CD4-positive, alpha-beta memory T cell (primary cell): ENCODE measurements around the gene SMAD5. TPM values are rescaled to one million over a fixed set of nuclear protein-coding genes. Genes with fewer than 3 reads are reported as not detected.

ENCODE experiments used
- CTCF ChIA-PET: fragments of 350-600 bp; sonication (Branson Sonifier 250); formaldehyde crosslinking; loops from one replicate; lab custom pipeline; 2021; ENCODE audit warnings: inconsistent platforms; ENCODE audit not compliant: partially characterized antibody; lab: Charles Lee
- POLR2A ChIA-PET: fragments of 350-600 bp; sonication (Branson Sonifier 250); formaldehyde crosslinking; loops from one replicate; lab custom pipeline; 2021; ENCODE audit not compliant: partially characterized antibody; lab: Charles Lee
- DNase-seq, 5 donors: peaks; one replicate each; pipeline versions ENCODE4 v3.0.0 to v3.0.0-alpha.2; 2020 to 2022; ENCODE audit warnings: mixed read lengths in 1 of 5
- H3K27ac ChIP-seq: one replicate; pipeline ENCODE4 v1.7.0; 2013; ENCODE audit warnings: low read depth, low read length
- H3K27me3 ChIP-seq: 2 replicates; pipeline ENCODE4 v1.7.0; 2013; ENCODE audit warnings: mild to moderate bottlenecking, low read length, moderate library complexity; ENCODE audit not compliant: insufficient read depth
- H3K36me3 ChIP-seq: 2 replicates; pipeline ENCODE4 v1.7.0; 2013; ENCODE audit warnings: mild to moderate bottlenecking, low read length, moderate library complexity; ENCODE audit not compliant: insufficient read depth
- H3K4me1 ChIP-seq: 2 replicates; pipeline ENCODE4 v1.7.0; 2013; ENCODE audit warnings: mild to moderate bottlenecking, low read length, moderate library complexity; ENCODE audit not compliant: insufficient read depth
- H3K4me3 ChIP-seq, 2 donors: one replicate each; pipeline ENCODE4 v1.7.0; 2013; ENCODE audit warnings: low read length in 2 of 2, mild to moderate bottlenecking in 1 of 2
- H3K9me3 ChIP-seq, 2 donors: one replicate each; pipeline ENCODE4 v1.7.0; 2013; ENCODE audit warnings: low read length in 2 of 2, control low read depth in 1 of 2; ENCODE audit not compliant: control insufficient read depth in 1 of 2
- H3K27ac Mint-ChIP-seq, 7 donors: one replicate each; pipeline ENCODE4 v1.8.0; 2020 to 2021; ENCODE audit warnings: mixed read lengths in 7 of 7, mild to moderate bottlenecking in 6 of 7, inconsistent platforms in 3 of 7, moderate library complexity in 3 of 7
- H3K27me3 Mint-ChIP-seq, 2 donors: one replicate each; pipeline ENCODE4 v1.8.0; 2020 to 2021; ENCODE audit warnings: mixed read lengths in 2 of 2
- H3K36me3 Mint-ChIP-seq, 2 donors: one replicate each; pipeline ENCODE4 v1.8.0; 2020 to 2021; ENCODE audit warnings: mixed read lengths in 2 of 2, inconsistent platforms in 1 of 2, mild to moderate bottlenecking in 1 of 2
- H3K4me1 Mint-ChIP-seq, 4 donors: one replicate each; pipeline ENCODE4 v1.8.0; 2020 to 2021; ENCODE audit warnings: mixed read lengths in 4 of 4, mild to moderate bottlenecking in 1 of 4
- H3K4me3 Mint-ChIP-seq, 8 donors: one replicate each; pipeline ENCODE4 v1.8.0; 2020 to 2021; ENCODE audit warnings: mixed read lengths in 8 of 8, mild to moderate bottlenecking in 7 of 8, moderate library complexity in 6 of 8, inconsistent platforms in 3 of 8
- H3K9me3 Mint-ChIP-seq, 8 donors: one replicate each; pipeline ENCODE4 v1.8.0; 2020 to 2021; ENCODE audit warnings: mixed read lengths in 8 of 8, mild to moderate bottlenecking in 5 of 8, inconsistent platforms in 3 of 8, moderate library complexity in 1 of 8
- intact Hi-C: fragments of 100-400 bp; cut with micrococcal nuclease; formaldehyde crosslinking; loops from one replicate; pipeline ENCODE4 v1.15.1; 2023
- polyA plus RNA-seq, 2 donors: library from polyadenylated mRNA; unstranded; fragments of 300-500 nt; fragmentation: Illumina TruSeq; gene quantifications; one replicate each; pipeline ENCODE4 v1.2.3, GENCODE V29; 2021
- total RNA-seq, 2 experiments: library from RNA; stranded (reverse); gene quantifications; one replicate each; pipeline ENCODE4 v1.2.3, GENCODE V29; 2021

SMAD5 gene
- total and polyA plus RNA-seq, 4 experiments from 2014 or later = 13.6 to 27.3 (median 19.8) TPM

DNA sequence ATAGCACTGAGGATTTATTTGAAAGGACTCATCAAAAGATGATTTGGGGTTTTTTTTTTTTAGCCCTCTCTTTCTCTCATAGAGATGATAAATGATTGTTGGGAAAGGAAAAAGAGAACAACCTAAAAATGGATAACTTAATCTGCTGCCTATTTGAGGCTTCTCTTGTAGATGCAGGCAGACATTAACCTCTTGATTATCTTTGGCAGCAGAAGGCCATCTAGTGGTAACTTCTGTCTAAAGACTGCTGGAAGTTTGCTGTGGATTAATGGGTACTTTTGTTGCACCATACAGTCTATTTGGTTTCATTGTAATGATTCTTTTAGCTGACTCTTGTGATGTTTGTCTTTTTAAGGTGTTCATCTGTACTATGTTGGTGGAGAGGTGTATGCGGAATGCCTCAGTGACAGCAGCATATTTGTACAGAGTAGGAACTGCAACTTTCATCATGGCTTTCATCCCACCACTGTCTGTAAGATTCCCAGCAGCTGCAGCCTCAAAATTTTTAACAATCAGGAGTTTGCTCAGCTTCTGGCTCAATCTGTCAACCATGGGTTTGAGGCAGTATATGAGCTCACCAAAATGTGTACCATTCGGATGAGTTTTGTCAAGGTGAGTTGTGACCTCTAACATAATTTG, 41.5 kb downstream of the SMAD5 start:
- ChIA-PET POLR2A (no interaction called here), CTCF (interaction anchor here (1.0 to 1.9 kb wide), 4 partner anchors 73 to 229 kb away, joined by 3 to 4 read pairs (median 4); no protein-coding TSS in a partner anchor)
- Mint-ChIP-seq H3K4me3 (no peak overlapping the region), H3K36me3 (peaks cover 30 to 37% of the 10 kb centered on the region in 2 donors), H3K9me3 (no peaks in the 10 kb centered on the region), H3K27me3 (no peaks in the 10 kb centered on the region), H3K4me1 (no peaks in the 10 kb centered on the region), H3K27ac (no peak overlapping the region)
- H3K27ac ChIP-seq = no peak overlapping the region
- no peaks in the 10 kb centered on the region for H3K27me3 ChIP-seq
- intact Hi-C loops = loop anchor here (1.0 kb wide), 2 partner anchors 229 to 287 kb away; no protein-coding TSS in a partner anchor
- no peak overlapping the region for H3K4me3 ChIP-seq
- DNase-seq = peak in 2 of 5 donors; percentile 9 to 18
- H3K36me3 ChIP-seq = no peaks in the 10 kb centered on the region
- no peaks in the 10 kb centered on the region for H3K4me1 ChIP-seq
- no peaks in the 10 kb centered on the region for H3K9me3 ChIP-seq

DNA sequence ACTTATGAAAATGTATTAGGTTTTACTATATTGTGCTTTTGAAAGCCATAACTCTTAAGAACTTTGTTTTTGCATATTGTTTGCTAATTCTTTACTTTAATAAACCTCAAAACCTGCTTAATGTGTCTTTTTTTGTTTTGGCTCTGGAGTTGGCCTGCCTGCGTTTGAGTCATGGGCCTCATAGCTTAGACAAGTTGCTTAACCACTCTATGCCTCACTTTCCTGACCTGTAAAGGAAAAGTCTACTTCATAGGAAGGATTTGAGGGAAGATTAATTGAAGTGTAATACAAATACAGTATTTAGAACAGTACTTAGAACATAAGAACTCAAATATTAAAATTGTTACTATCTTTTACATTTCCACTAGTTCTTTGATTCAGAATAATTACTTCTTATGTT, 50.0 kb downstream of the SMAD5 start:
- POLR2A ChIA-PET = no interaction called here
- H3K4me1 Mint-ChIP-seq = no peaks in the 10 kb centered on the region
- CTCF ChIA-PET = interaction anchor here (0.7 kb wide), 1 partner anchor 91 kb away, joined by 5 read pairs; no protein-coding TSS in a partner anchor
- no peaks in the 10 kb centered on the region for H3K9me3 Mint-ChIP-seq
- H3K4me3 ChIP-seq = no peak overlapping the region
- DNase-seq = no peak
- H3K27ac ChIP-seq = no peak overlapping the region
- no peak overlapping the region for H3K27ac Mint-ChIP-seq
- intact Hi-C loops = loop anchor here (2.0 kb wide), 1 partner anchor 20 kb away; no protein-coding TSS in a partner anchor
- H3K27me3 ChIP-seq = no peaks in the 10 kb centered on the region
- no peak overlapping the region for H3K4me3 Mint-ChIP-seq
- no peaks in the 10 kb centered on the region for H3K9me3 ChIP-seq
- peaks cover 15 to 33% of the 10 kb centered on the region in 2 donors for H3K36me3 Mint-ChIP-seq
- no peaks in the 10 kb centered on the region for H3K4me1 ChIP-seq
- peaks cover 2% of the 10 kb centered on the region in 2 donors for H3K27me3 Mint-ChIP-seq
- no peaks in the 10 kb centered on the region for H3K36me3 ChIP-seq

DNA sequence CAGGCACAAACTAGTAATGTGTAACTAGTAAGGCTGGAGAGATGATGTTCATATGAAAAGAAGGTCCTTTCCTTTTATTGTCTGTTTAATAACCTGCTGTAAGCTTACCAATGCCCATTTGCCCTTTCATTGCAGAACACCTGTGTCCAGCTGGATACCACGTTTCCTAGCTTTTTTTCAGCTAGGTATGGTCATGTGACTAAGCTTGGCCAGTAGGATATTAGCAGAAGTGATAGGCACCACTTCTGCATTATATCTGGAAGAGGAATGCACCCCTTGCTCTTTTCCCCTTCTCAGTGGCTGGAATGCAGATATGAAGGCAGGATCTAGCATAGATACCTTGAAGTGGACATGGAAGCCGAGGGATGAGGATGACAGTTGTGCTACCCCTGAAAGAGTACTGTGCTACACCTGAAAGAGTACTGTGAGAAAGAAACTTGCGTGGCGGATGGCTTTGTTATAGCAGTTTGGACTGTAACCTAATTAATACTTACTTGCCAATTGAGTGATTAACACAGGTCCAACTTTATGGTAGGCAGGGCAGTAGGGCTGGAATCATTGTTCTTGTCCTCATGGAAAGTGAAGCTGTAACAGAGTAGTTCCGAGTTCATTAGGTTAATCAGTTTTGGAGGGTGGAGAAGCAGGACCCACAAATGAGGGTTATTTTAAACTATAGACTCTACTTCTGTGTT, 53.5 kb downstream of the SMAD5 start:
- H3K27ac Mint-ChIP-seq = no peak overlapping the region
- H3K27ac ChIP-seq = no peak overlapping the region
- CTCF ChIA-PET = no interaction called here
- DNase-seq = no peak
- H3K36me3 Mint-ChIP-seq = peaks cover 11 to 28% of the 10 kb centered on the region in 2 donors
- no peaks in the 10 kb centered on the region for H3K27me3 ChIP-seq
- H3K4me1 Mint-ChIP-seq = peaks cover 0 to 1% (median 0%) of the 10 kb centered on the region in 4 donors
- intact Hi-C loops = no loop called here
- H3K9me3 Mint-ChIP-seq = no peaks in the 10 kb centered on the region
- no peak overlapping the region for H3K4me3 ChIP-seq
- H3K9me3 ChIP-seq = no peaks in the 10 kb centered on the region
- H3K4me3 Mint-ChIP-seq = no peak overlapping the region
- H3K27me3 Mint-ChIP-seq = peaks cover 11 to 13% of the 10 kb centered on the region in 2 donors
- POLR2A ChIA-PET = no interaction called here
- no peaks in the 10 kb centered on the region for H3K4me1 ChIP-seq
- H3K36me3 ChIP-seq = no peaks in the 10 kb centered on the region

DNA sequence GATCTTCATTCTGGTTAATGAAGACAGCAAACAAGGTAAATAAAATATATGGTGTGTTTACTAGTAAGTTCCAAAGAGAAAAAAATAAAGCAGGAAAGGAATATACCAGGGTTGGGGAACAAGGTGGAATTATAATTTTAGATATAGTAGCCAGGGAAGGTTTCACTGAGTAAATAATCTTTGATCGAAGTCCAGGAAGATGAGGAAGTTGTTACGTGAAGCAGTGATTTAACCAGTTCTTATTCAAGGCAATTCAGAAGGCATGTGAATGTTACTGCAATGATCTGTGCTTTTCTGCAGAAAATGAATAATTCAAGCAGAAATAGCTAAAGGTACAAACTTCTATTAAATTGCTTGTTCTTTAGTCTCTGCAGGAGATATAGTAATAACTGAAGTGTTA, 54.2 kb downstream of the SMAD5 start:
- H3K4me3 ChIP-seq = no peak overlapping the region
- Mint-ChIP-seq H3K4me3 (no peak overlapping the region), H3K36me3 (peaks cover 9 to 26% of the 10 kb centered on the region in 2 donors), H3K9me3 (no peaks in the 10 kb centered on the region), H3K27me3 (peaks cover 13 to 16% of the 10 kb centered on the region in 2 donors), H3K27ac (no peak overlapping the region), H3K4me1 (peaks cover 0 to 6% (median 2%) of the 10 kb centered on the region in 4 donors)
- POLR2A ChIA-PET = no interaction called here
- H3K27ac ChIP-seq = no peak overlapping the region
- no peak for DNase-seq
- intact Hi-C loops = no loop called here
- no peaks in the 10 kb centered on the region for H3K9me3 ChIP-seq
- H3K4me1 ChIP-seq = no peaks in the 10 kb centered on the region
- no peaks in the 10 kb centered on the region for H3K36me3 ChIP-seq
- no peaks in the 10 kb centered on the region for H3K27me3 ChIP-seq
- CTCF ChIA-PET = no interaction called here

DNA sequence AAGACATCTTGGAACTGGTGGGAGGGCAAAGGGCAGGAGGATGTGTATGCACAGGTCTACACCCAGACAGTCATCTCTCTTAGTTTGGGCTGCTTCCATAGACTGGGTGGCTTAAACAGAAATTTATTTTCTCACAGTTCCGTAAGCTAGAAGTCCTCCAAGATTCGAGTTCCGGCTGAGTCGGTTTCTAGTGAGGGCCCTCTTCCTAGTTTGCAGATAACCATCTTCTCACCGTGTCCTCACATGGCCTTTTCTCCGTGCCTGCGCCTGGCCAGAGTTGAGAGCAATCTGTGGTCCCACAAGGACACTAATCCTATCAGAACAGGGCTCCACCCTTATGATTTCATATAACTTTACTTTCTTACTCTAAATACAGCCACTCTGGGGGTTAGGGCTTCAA, 56.2 kb downstream of the SMAD5 start:
- ChIA-PET POLR2A (no interaction called here), CTCF (interaction anchor here (1.6 kb wide), 1 partner anchor 17 kb away, joined by 3 read pairs; no protein-coding TSS in a partner anchor)
- Histone ChIP-seq H3K27me3 (no peaks in the 10 kb centered on the region), H3K4me3 (no peak overlapping the region), H3K27ac (no peak overlapping the region), H3K4me1 (no peaks in the 10 kb centered on the region), H3K36me3 (no peaks in the 10 kb centered on the region), H3K9me3 (no peaks in the 10 kb centered on the region)
- no peak for DNase-seq
- intact Hi-C loops = no loop called here
- H3K27me3 Mint-ChIP-seq = peaks cover 15 to 20% of the 10 kb centered on the region in 2 donors
- peaks cover 9 to 22% of the 10 kb centered on the region in 2 donors for H3K36me3 Mint-ChIP-seq
- H3K27ac Mint-ChIP-seq = peak overlapping the region in 1 of 7 donors; percentile 3
- H3K4me3 Mint-ChIP-seq = no peak overlapping the region
- peaks cover 0 to 6% (median 2%) of the 10 kb centered on the region in 4 donors for H3K4me1 Mint-ChIP-seq
- no peaks in the 10 kb centered on the region for H3K9me3 Mint-ChIP-seq

DNA sequence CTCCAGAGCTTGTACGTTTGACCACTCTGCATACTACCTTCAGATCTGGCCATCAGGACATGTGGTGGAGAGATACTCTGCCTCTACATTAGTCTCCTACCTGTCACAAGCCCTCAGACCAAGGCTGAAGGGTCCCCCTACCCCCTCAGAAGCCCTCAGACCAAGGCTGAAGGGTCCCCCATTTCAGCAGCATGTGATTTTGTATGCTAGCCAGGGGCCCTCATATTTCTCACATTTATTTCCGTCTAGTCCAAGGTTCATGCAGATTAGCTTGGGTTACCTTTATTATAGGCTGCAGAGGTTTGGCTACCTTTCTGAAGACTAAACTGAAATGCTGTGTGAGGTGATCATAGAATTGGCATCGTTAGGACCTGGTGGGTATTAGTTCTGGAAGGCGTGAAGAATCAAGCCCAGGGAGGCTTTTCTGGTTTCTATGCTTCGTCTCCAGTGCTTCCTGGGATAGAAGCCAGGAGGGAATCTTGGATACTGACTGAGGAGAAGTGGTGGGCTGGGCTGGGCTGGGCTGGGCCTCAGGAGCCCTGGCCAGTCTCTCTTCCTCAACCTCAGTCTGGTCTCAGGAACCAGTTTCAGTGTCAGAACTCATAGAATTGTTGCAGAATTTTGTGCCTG, 57.6 kb downstream of the SMAD5 start:
- CTCF ChIA-PET = no interaction called here
- Histone ChIP-seq H3K9me3 (no peaks in the 10 kb centered on the region), H3K27me3 (no peaks in the 10 kb centered on the region), H3K4me1 (no peaks in the 10 kb centered on the region), H3K36me3 (no peaks in the 10 kb centered on the region), H3K27ac (no peak overlapping the region), H3K4me3 (no peak overlapping the region)
- H3K36me3 Mint-ChIP-seq = peaks cover 9 to 22% of the 10 kb centered on the region in 2 donors
- DNase-seq = no peak
- H3K9me3 Mint-ChIP-seq = no peaks in the 10 kb centered on the region
- H3K4me3 Mint-ChIP-seq = no peak overlapping the region
- H3K27me3 Mint-ChIP-seq = peaks cover 27 to 33% of the 10 kb centered on the region in 2 donors
- POLR2A ChIA-PET = no interaction called here
- H3K27ac Mint-ChIP-seq = no peak overlapping the region
- intact Hi-C loops = no loop called here
- peaks cover 0 to 6% (median 3%) of the 10 kb centered on the region in 4 donors for H3K4me1 Mint-ChIP-seq

DNA sequence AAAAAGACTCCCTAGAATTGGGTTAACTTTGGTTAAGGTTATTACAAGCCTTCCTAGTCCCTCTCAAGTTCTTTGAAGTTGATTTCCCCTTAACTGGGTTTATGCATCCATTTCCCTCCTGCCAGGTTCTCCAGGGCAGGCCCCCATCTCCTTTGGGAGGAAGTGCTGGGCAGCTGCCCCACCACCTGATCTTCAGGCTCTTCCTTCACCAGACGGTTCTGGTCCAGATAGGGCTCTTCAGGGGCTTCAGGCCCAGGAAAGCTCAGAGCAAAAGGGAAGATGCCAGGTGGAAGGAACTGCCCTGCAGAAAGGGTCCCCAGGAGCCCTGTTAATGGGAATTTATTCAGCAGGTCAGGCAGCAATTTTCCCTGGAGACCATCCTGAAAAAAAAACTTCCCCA, 58.3 kb downstream of the SMAD5 start:
- Mint-ChIP-seq H3K27ac (no peak overlapping the region), H3K4me3 (no peak overlapping the region), H3K9me3 (no peaks in the 10 kb centered on the region), H3K4me1 (peaks cover 0 to 6% (median 3%) of the 10 kb centered on the region in 4 donors), H3K36me3 (peaks cover 9 to 18% of the 10 kb centered on the region in 2 donors), H3K27me3 (peaks cover 28 to 34% of the 10 kb centered on the region in 2 donors)
- Histone ChIP-seq H3K9me3 (no peaks in the 10 kb centered on the region), H3K36me3 (no peaks in the 10 kb centered on the region), H3K27me3 (no peaks in the 10 kb centered on the region), H3K4me3 (no peak overlapping the region), H3K4me1 (no peaks in the 10 kb centered on the region), H3K27ac (no peak overlapping the region)
- POLR2A ChIA-PET = no interaction called here
- CTCF ChIA-PET = no interaction called here
- intact Hi-C loops = no loop called here
- DNase-seq = no peak
